HG03571 (cell line): Measurements from ENCODE around the gene ARHGAP28.
"Not testable (repeated sequence)": the region's sequence is repeated elsewhere in the genome, so short reads cannot be mapped to it uniquely, and the experiment has no call there.

Experiments
- ATAC-seq: cut with Tn5 transposase; IDR thresholded peaks from one replicate; pipeline ENCODE4 v1.9.1; 2021; ENCODE audit not compliant: unreplicated experiment

The ARHGAP28 gene

GRCh38 chr18:6814882-6815425 is 85.4 kb downstream of the ARHGAP28 start:
- ATAC-seq = no peak

- ATAC-seq = no peak
These were observed 86.6 kb downstream of the ARHGAP28 start for GRCh38 chr18:6816154-6816553.

- no peak for ATAC-seq
These were observed 89.8 kb downstream of the ARHGAP28 start for GRCh38 chr18:6819332-6819731.

GRCh38 chr18:6820314-6820713 is 90.8 kb downstream of the ARHGAP28 start:
- ATAC-seq = no peak

GRCh38 chr18:6821356-6821755 is 91.8 kb downstream of the ARHGAP28 start:
- no peak for ATAC-seq

GRCh38 chr18:6827161-6827560 is 97.6 kb downstream of the ARHGAP28 start:
- ATAC-seq = not testable (repeated sequence)

- not testable (repeated sequence) for ATAC-seq
These were observed 98.0 kb downstream of the ARHGAP28 start for GRCh38 chr18:6827566-6827965.

- ATAC-seq = no peak
These were observed 101.4 kb downstream of the ARHGAP28 start for GRCh38 chr18:6830916-6831315.

GRCh38 chr18:6835345-6835744 is 105.8 kb downstream of the ARHGAP28 start:
- no peak for ATAC-seq

GRCh38 chr18:6836331-6836730 is 106.8 kb downstream of the ARHGAP28 start:
- no peak for ATAC-seq

- ATAC-seq = no peak
These were observed 108.4 kb downstream of the ARHGAP28 start for GRCh38 chr18:6837904-6838303.

GRCh38 chr18:6842081-6842480 is 112.6 kb downstream of the ARHGAP28 start:
- ATAC-seq = no peak

- ATAC-seq = no peak
These were observed 113.8 kb downstream of the ARHGAP28 start for GRCh38 chr18:6843308-6843707.

GRCh38 chr18:6845521-6845920 is 116.0 kb downstream of the ARHGAP28 start:
- ATAC-seq = not testable (repeated sequence)

GRCh38 chr18:6850396-6850795 is 120.9 kb downstream of the ARHGAP28 start:
- ATAC-seq = no peak

GRCh38 chr18:6851480-6851879 is 122.0 kb downstream of the ARHGAP28 start:
- ATAC-seq = no peak

GRCh38 chr18:6854811-6855210 is 125.3 kb downstream of the ARHGAP28 start:
- no peak for ATAC-seq

- no peak for ATAC-seq
These were observed 126.3 kb downstream of the ARHGAP28 start for GRCh38 chr18:6855767-6856166.

- no peak for ATAC-seq
These were observed 127.8 kb downstream of the ARHGAP28 start for GRCh38 chr18:6857300-6857699.

GRCh38 chr18:6859676-6860422 is 130.3 kb downstream of the ARHGAP28 start:
- no peak for ATAC-seq

GRCh38 chr18:6860804-6861448 is 131.4 kb downstream of the ARHGAP28 start:
- ATAC-seq = no peak

GRCh38 chr18:6865251-6865650 is 135.7 kb downstream of the ARHGAP28 start:
- no peak for ATAC-seq
